NCI-H524 treated with DMSO at 0.1 percent for 48 hours (cell line): ENCODE measurements around the gene CDS1.
"Not testable (repeated sequence)": the region's sequence is repeated elsewhere in the genome, so short reads cannot be mapped to it uniquely, and the experiment has no call there.

ENCODE experiments used
- DNase-seq: peaks from one replicate; lab custom pipeline; 2025; lab: John Stamatoyannopoulos, UW

CDS1 gene

GRCh38 chr4:84582988-84583875 is at the start of gene CDS1:
Gene CDS1 (plus strand): TSS chr4:84583127. CDS start chr4:84583402, 275 bp downstream.
- DNase-seq = no peak

GRCh38 chr4:84535901-84536300 is 47.0 kb upstream of the CDS1 start:
- no peak for DNase-seq

- DNase-seq = no peak
Measured at GRCh38 chr4:84545093-84545492, 37.8 kb upstream of the CDS1 start.

- no peak for DNase-seq
Measured at GRCh38 chr4:84547211-84547610, 35.7 kb upstream of the CDS1 start.

- DNase-seq = not testable (repeated sequence)
Measured at GRCh38 chr4:84549191-84549590, 33.7 kb upstream of the CDS1 start.

GRCh38 chr4:84562156-84562555 is 20.8 kb upstream of the CDS1 start:
- DNase-seq = no peak

GRCh38 chr4:84563002-84563401 is 19.9 kb upstream of the CDS1 start:
- DNase-seq = no peak

- DNase-seq = no peak
Measured at GRCh38 chr4:84565951-84566350, 17.0 kb upstream of the CDS1 start.

- DNase-seq = no peak
Measured at GRCh38 chr4:84568496-84568895, 14.4 kb upstream of the CDS1 start.

GRCh38 chr4:84569009-84569408 is 13.9 kb upstream of the CDS1 start:
- no peak for DNase-seq

- DNase-seq = no peak
Measured at GRCh38 chr4:84573385-84574068, 9.4 kb upstream of the CDS1 start.

- no peak for DNase-seq
Measured at GRCh38 chr4:84574069-84574720, 8.7 kb upstream of the CDS1 start.

- no peak for DNase-seq
Measured at GRCh38 chr4:84578540-84579402, 4.2 kb upstream of the CDS1 start.

- no peak for DNase-seq
Measured at GRCh38 chr4:84579403-84579776, 3.5 kb upstream of the CDS1 start.

- peak; percentile 51 for DNase-seq
Measured at GRCh38 chr4:84582302-84582987, 482 bp upstream of the CDS1 start.

GRCh38 chr4:84583876-84584380 is 1.0 kb downstream of the CDS1 start:
- no peak for DNase-seq

- no peak for DNase-seq
Measured at GRCh38 chr4:84585251-84585650, 2.3 kb downstream of the CDS1 start.

- DNase-seq = no peak
Measured at GRCh38 chr4:84594724-84595123, 11.8 kb downstream of the CDS1 start.

- DNase-seq = no peak
Measured at GRCh38 chr4:84596826-84597225, 13.9 kb downstream of the CDS1 start.

GRCh38 chr4:84597450-84597849 is 14.5 kb downstream of the CDS1 start:
- DNase-seq = no peak

GRCh38 chr4:84606645-84607044 is 23.7 kb downstream of the CDS1 start:
- DNase-seq = no peak
